HG03045 (cell line): ENCODE results near the gene PCDHGA9.
"Not testable (repeated sequence)": the region's sequence is repeated elsewhere in the genome, so short reads cannot be mapped to it uniquely, and the experiment has no call there.

Experiments used
- ATAC-seq: cut with Tn5 transposase; IDR thresholded peaks from one replicate; pipeline ENCODE4 v1.9.1; 2021; ENCODE audit warnings: mild to moderate bottlenecking, moderate library complexity; ENCODE audit not compliant: unreplicated experiment

The PCDHGA9 gene

DNA sequence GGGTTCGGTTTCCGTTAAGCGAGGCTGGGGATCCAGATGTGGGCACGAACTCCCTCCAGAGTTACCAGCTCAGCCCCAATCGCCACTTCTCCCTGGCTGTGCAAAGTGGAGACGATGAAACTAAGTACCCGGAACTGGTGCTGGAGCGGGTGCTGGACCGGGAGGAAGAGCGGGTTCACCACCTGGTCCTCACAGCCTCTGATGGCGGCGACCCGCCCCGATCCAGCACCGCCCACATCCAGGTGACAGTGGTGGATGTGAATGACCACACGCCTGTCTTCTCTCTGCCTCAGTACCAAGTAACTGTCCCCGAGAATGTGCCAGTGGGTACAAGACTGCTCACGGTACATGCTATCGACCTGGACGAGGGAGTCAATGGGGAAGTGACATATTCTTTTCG lies 19.2 kb upstream of the PCDHGA9 start:
- ATAC-seq, result no peak

DNA sequence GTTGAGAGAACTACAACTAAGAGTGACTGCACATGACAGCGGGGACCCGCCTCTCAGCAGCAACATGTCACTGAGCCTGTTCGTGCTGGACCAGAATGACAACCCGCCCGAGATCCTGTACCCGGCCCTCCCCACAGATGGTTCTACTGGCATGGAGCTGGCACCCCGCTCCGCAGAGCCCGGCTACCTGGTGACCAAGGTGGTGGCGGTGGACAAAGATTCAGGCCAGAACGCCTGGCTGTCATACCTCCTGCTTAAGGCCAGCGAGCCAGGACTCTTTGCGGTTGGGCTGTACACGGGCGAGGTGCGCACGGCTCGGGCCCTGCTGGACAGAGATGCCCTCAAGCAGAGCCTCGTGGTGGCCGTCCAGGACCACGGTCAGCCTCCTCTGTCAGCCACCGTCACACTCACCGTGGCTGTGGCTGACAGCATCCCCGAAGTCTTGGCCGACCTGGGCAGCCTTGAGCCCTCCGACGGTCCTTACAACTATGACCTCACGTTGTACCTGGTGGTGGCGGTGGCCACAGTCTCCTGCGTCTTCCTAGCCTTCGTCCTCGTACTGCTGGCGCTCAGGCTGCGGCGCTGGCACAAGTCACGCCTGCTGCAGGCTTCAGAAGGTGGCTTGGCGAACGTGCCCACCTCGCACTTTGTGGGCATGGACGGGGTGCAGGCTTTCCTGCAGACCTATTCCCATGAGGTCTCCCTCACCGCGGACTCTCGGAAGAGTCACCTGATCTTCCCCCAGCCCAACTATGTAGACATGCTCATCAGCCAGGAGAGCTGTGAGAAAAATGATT lies 17.9 kb upstream of the PCDHGA9 start:
- no peak for ATAC-seq

DNA sequence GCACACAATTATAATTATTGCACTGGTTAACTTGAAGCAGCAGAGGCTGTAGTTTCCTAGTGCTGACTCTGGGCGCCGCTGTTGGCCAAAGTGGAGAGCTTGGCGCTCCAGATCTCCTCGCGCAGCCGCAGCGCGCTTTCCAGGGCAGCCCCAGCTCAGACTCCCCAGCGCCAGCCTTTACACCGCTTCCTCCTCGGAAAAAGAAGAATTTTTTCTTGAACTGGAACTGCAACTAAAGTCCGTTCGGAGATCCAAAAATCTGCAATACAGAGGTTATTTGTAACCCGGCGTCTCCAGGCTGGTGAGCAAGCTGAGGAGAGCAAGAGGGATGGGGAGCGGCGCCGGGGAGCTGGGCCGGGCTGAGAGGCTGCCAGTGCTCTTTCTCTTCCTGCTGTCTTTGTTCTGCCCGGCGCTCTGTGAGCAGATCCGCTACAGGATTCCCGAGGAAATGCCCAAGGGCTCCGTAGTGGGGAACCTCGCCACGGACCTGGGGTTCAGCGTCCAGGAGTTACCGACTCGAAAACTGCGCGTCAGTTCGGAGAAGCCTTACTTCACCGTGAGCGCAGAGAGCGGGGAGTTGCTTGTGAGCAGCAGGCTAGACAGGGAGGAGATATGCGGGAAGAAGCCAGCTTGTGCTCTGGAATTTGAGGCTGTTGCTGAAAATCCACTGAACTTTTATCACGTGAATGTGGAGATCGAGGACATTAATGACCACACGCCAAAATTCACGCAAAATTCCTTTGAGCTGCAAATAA lies 14.8 kb upstream of the PCDHGA9 start, which contains the start of gene PCDHGB4:
TSS of gene PCDHGB4 (plus strand) at position 142 of the 755 bp plus-strand sequence. CDS start at position 329, 187 bp downstream.
- ATAC-seq, result not testable (repeated sequence)

- ATAC-seq, result no peak
These were observed 13.9 kb upstream of the PCDHGA9 start for GRCh38 chr5:141388661-141389060.

DNA sequence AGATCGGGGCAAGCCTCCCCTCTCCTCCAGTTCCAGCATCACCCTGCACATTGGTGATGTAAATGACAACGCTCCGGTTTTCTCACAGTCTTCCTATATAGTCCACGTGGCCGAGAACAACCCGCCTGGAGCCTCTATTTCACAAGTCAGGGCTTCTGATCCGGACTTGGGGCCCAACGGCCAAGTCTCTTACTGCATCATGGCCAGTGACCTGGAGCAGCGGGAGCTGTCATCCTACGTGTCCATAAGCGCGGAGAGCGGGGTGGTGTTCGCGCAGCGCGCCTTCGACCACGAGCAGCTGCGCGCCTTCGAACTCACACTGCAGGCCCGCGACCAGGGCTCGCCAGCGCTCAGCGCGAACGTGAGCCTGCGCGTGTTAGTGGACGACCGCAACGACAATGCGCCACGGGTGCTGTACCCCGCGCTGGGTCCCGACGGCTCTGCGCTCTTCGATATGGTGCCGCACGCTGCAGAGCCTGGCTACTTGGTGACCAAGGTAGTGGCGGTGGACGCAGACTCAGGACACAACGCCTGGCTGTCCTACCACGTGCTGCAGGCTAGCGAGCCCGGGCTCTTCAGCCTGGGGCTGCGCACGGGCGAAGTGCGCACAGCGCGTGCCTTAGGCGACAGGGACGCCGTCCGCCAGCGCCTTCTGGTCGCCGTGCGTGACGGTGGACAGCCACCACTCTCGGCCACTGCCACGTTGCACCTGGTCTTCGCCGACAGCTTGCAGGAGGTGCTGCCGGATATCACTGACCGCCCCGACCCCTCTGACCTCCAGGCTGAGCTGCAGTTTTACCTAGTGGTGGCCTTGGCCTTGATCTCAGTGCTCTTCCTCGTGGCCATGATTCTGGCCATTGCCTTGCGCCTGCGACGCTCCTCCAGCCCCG lies 13.2 kb upstream of the PCDHGA9 start:
- no peak for ATAC-seq

- ATAC-seq, result no peak
These were observed 10.0 kb upstream of the PCDHGA9 start, which contains the start of gene PCDHGA8 for GRCh38 chr5:141392429-141393198. Gene PCDHGA8, plus strand, starts transcription at chr5:141392633. Its CDS starts 181 bp downstream, at chr5:141392814.

DNA sequence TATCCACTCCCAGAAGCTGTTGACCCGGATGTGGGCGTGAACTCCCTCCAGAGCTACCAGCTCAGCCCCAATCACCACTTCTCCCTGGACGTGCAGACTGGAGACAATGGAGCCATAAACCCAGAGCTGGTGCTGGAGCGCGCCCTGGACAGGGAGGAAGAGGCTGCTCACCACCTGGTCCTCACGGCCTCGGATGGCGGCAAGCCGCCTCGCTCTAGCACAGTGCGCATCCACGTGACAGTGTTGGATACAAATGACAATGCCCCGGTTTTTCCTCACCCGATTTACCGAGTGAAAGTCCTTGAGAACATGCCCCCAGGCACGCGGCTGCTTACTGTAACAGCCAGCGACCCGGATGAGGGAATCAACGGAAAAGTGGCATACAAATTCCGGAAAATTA lies 9.3 kb upstream of the PCDHGA9 start:
- no peak for ATAC-seq

GRCh38 chr5:141394401-141395187 lies 8.0 kb upstream of the PCDHGA9 start:
- not testable (repeated sequence) for ATAC-seq

DNA sequence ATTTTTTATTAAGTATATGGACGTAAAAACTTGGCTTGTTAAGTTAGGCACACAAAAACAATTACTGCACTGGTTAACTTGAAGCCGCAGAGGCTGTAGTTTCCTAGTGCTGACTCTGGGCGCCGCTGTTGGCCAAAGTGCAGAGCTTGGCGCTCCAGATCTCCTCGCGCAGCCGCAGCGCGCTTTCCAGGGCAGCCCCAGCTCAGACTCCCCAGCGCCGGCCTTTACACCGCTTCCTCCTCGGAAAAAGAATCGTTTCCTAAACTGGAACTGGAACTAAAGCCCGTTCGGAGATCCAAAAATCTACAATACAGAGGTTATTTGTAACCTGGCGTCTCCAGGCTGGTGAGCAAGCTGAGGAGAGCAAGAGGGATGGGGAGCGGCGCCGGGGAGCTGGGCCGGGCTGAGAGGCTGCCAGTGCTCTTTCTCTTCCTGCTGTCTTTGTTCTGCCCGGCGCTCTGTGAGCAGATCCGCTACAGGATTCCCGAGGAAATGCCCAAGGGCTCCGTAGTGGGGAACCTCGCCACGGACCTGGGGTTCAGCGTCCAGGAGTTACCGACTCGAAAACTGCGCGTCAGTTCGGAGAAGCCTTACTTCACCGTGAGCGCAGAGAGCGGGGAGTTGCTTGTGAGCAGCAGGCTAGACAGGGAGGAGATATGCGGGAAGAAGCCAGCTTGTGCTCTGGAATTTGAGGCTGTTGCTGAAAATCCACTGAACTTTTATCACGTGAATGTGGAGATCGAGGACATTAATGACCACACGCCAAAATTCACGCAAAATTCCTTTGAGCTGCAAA lies 4.6 kb upstream of the PCDHGA9 start, which contains the start of gene PCDHGB5:
TSS of gene PCDHGB5 (plus strand) at position 192 of the 796 bp plus-strand sequence. CDS start at position 373, 181 bp downstream.
- peak; percentile 90 for ATAC-seq

DNA sequence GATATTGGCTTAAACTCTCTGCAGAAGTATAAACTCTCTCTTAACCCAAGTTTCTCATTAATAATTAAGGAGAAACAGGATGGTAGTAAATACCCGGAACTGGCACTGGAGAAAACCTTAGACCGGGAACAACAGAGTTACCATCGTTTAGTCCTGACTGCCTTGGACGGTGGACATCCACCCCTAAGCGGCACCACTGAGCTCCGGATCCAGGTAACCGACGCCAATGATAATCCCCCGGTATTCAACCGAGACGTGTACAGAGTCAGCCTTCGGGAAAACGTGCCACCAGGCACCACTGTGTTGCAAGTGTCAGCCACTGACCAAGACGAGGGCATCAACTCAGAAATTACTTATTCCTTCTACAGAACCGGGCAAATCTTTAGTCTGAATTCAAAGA lies 4.0 kb upstream of the PCDHGA9 start:
- ATAC-seq, result no peak

GRCh38 chr5:141399555-141400258 lies 2.9 kb upstream of the PCDHGA9 start:
- no peak for ATAC-seq

DNA sequence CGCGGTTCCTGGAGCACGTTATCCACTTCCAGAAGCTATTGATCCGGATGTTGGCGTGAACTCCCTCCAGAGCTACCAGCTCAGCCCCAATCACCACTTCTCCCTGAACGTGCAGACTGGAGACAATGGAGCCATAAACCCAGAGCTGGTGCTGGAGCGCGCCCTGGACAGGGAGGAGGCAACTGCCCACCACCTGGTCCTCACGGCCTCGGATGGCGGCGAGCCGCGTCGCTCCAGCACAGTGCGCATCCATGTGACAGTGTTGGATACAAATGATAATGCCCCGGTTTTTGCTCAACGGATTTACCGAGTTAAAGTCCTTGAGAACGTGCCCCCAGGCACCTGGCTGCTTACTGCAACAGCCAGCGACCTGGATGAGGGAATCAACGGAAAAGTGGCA lies 809 bp downstream of the PCDHGA9 start:
- no peak for ATAC-seq

- not testable (repeated sequence) for ATAC-seq
These were observed 5.4 kb downstream of the PCDHGA9 start, which contains the start of gene PCDHGB6 for GRCh38 chr5:141407790-141408505. Gene PCDHGB6, plus strand, starts transcription at chr5:141408021. Its CDS starts 182 bp downstream, at chr5:141408203.

DNA sequence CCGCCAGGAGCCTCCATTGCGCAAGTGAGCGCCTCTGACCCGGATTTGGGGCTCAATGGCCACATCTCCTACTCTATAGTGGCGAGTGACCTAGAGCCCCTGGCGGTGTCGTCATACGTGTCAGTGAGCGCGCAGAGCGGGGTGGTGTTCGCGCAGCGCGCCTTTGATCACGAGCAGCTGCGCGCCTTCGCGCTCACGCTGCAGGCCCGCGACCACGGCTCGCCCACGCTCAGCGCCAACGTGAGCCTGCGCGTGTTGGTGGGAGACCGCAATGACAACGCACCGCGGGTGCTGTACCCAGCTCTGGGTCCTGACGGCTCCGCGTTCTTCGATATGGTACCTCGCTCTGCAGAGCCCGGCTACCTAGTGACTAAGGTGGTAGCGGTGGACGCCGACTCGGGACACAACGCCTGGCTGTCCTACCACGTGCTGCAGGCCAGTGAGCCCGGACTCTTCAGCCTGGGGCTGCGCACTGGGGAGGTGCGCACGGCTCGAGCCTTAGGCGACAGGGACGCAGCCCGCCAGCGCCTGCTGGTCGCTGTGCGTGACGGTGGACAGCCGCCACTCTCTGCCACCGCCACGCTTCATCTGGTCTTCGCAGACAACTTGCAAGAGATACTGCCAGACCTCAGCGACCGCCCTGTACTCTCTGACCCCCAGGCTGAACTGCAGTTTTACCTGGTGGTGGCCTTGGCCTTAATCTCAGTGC lies 7.2 kb downstream of the PCDHGA9 start:
- ATAC-seq, result no peak

DNA sequence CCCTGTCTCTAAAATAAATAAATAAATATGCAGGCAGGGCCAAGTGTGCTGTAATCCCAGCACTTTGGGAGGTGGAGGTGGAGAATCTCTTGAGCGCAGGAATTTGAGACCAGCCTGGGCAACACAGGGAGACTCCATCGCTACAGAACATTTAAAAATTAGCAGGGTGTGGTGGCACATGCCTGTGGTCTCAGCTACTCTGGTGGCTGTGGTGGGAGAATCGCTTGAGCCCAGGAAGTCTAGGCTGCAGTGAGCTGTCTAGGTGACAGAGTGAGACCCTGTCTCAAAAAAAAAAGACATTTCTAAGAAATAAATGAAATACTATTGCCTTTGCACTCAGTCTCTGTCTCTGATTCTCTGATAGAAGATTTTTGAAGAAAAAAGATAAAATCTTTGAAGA lies 9.0 kb downstream of the PCDHGA9 start:
- no peak for ATAC-seq

DNA sequence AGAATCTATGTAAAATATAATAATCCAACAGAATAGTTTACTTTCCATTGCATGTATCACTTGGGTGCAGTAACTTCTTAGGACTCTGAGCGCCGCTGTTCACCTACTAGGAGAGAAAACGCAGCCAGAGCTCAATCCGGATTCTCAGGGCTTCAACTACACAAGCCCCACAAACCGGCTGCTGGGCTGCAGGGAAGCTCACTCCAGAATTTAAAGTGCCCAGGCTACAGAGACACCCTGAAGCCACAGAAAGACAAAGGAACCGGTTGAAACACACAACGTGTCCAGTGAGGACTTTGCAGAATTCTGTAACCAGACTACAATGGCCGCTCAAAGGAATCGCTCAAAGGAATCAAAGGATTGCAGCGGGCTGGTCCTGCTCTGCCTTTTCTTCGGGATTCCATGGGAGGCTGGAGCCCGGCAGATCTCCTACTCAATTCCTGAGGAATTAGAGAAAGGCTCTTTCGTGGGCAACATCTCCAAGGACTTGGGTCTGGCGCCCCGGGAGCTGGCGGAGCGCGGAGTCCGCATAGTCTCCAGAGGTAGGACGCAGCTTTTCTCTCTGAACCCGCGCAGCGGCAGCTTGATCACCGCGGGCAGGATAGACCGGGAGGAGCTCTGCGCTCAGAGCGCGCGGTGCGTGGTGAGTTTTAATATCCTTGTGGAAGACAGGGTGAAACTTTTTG lies 10.4 kb downstream of the PCDHGA9 start, which contains the start of gene PCDHGA10:
TSS of gene PCDHGA10 (plus strand) at position 134 of the 686 bp plus-strand sequence. CDS start at position 323, 189 bp downstream.
- ATAC-seq, result peak; percentile 59
